ENCODE data around the gene SHB.

The SHB gene

GRCh38 chr9:37942621-37943344 is 126.2 kb downstream of the SHB start:
- H3K4me1 ChIP-seq (ENCODE audit: control insufficient read depth, insufficient read depth, low read length): no peaks in the 10 kb centered on the region
- H3K27me3 ChIP-seq (ENCODE audit: control insufficient read depth, insufficient read depth, low read length): no peaks in the 10 kb centered on the region
- no peaks in the 10 kb centered on the region for H3K9me3 ChIP-seq (ENCODE audit: control insufficient read depth, insufficient read depth, low read length)
- H3K9ac ChIP-seq (ENCODE audit: low read depth, low read length): no peak overlapping the region
- H3K36me3 ChIP-seq (ENCODE audit: control insufficient read depth, insufficient read depth, low read length): peaks cover 13% of the 10 kb centered on the region
- H3K4me3 ChIP-seq (ENCODE audit: low read depth, low read length): no peak overlapping the region

GRCh38 chr9:37941253-37941652 is 127.8 kb downstream of the SHB start:
- H3K4me3 ChIP-seq (ENCODE audit: low read depth, low read length): no peak overlapping the region
- no peaks in the 10 kb centered on the region for H3K36me3 ChIP-seq (ENCODE audit: control insufficient read depth, insufficient read depth, low read length)
- no peaks in the 10 kb centered on the region for H3K27me3 ChIP-seq (ENCODE audit: control insufficient read depth, insufficient read depth, low read length)
- no peaks in the 10 kb centered on the region for H3K9me3 ChIP-seq (ENCODE audit: control insufficient read depth, insufficient read depth, low read length)
- no peaks in the 10 kb centered on the region for H3K4me1 ChIP-seq (ENCODE audit: control insufficient read depth, insufficient read depth, low read length)
- H3K9ac ChIP-seq (ENCODE audit: low read depth, low read length): no peak overlapping the region

GRCh38 chr9:37939575-37940095 is 129.4 kb downstream of the SHB start:
- Histone ChIP-seq H3K9ac (ENCODE audit: low read depth, low read length) (no peak overlapping the region), H3K36me3 (ENCODE audit: control insufficient read depth, insufficient read depth, low read length) (no peaks in the 10 kb centered on the region), H3K4me3 (ENCODE audit: low read depth, low read length) (no peak overlapping the region), H3K27me3 (ENCODE audit: control insufficient read depth, insufficient read depth, low read length) (no peaks in the 10 kb centered on the region), H3K4me1 (ENCODE audit: control insufficient read depth, insufficient read depth, low read length) (no peaks in the 10 kb centered on the region), H3K9me3 (ENCODE audit: control insufficient read depth, insufficient read depth, low read length) (no peaks in the 10 kb centered on the region)

GRCh38 chr9:37938121-37938891 is 130.7 kb downstream of the SHB start:
- Histone ChIP-seq H3K9ac (ENCODE audit: low read depth, low read length) (peak overlapping the region; percentile 37), H3K4me3 (ENCODE audit: low read depth, low read length) (no peak overlapping the region), H3K4me1 (ENCODE audit: control insufficient read depth, insufficient read depth, low read length) (no peaks in the 10 kb centered on the region), H3K36me3 (ENCODE audit: control insufficient read depth, insufficient read depth, low read length) (no peaks in the 10 kb centered on the region), H3K27me3 (ENCODE audit: control insufficient read depth, insufficient read depth, low read length) (no peaks in the 10 kb centered on the region), H3K9me3 (ENCODE audit: control insufficient read depth, insufficient read depth, low read length) (no peaks in the 10 kb centered on the region)

- H3K9ac ChIP-seq (ENCODE audit: low read depth, low read length): no peak overlapping the region
- H3K9me3 ChIP-seq (ENCODE audit: control insufficient read depth, insufficient read depth, low read length): no peaks in the 10 kb centered on the region
- no peaks in the 10 kb centered on the region for H3K36me3 ChIP-seq (ENCODE audit: control insufficient read depth, insufficient read depth, low read length)
- no peaks in the 10 kb centered on the region for H3K4me1 ChIP-seq (ENCODE audit: control insufficient read depth, insufficient read depth, low read length)
- H3K4me3 ChIP-seq (ENCODE audit: low read depth, low read length): no peak overlapping the region
- no peaks in the 10 kb centered on the region for H3K27me3 ChIP-seq (ENCODE audit: control insufficient read depth, insufficient read depth, low read length)
These were observed 131.7 kb downstream of the SHB start for GRCh38 chr9:37937366-37937765.

- Histone ChIP-seq H3K4me1 (ENCODE audit: control insufficient read depth, insufficient read depth, low read length) (no peaks in the 10 kb centered on the region), H3K9me3 (ENCODE audit: control insufficient read depth, insufficient read depth, low read length) (no peaks in the 10 kb centered on the region), H3K4me3 (ENCODE audit: low read depth, low read length) (no peak overlapping the region), H3K36me3 (ENCODE audit: control insufficient read depth, insufficient read depth, low read length) (no peaks in the 10 kb centered on the region), H3K27me3 (ENCODE audit: control insufficient read depth, insufficient read depth, low read length) (no peaks in the 10 kb centered on the region), H3K9ac (ENCODE audit: low read depth, low read length) (no peak overlapping the region)
These were observed 132.1 kb downstream of the SHB start for GRCh38 chr9:37936965-37937364.

GRCh38 chr9:37936376-37936775 is 132.7 kb downstream of the SHB start:
- Histone ChIP-seq H3K9ac (ENCODE audit: low read depth, low read length) (no peak overlapping the region), H3K4me1 (ENCODE audit: control insufficient read depth, insufficient read depth, low read length) (no peaks in the 10 kb centered on the region), H3K36me3 (ENCODE audit: control insufficient read depth, insufficient read depth, low read length) (no peaks in the 10 kb centered on the region), H3K9me3 (ENCODE audit: control insufficient read depth, insufficient read depth, low read length) (no peaks in the 10 kb centered on the region), H3K4me3 (ENCODE audit: low read depth, low read length) (no peak overlapping the region), H3K27me3 (ENCODE audit: control insufficient read depth, insufficient read depth, low read length) (no peaks in the 10 kb centered on the region)

- no peaks in the 10 kb centered on the region for H3K27me3 ChIP-seq (ENCODE audit: control insufficient read depth, insufficient read depth, low read length)
- no peak overlapping the region for H3K4me3 ChIP-seq (ENCODE audit: low read depth, low read length)
- H3K9me3 ChIP-seq (ENCODE audit: control insufficient read depth, insufficient read depth, low read length): no peaks in the 10 kb centered on the region
- no peaks in the 10 kb centered on the region for H3K4me1 ChIP-seq (ENCODE audit: control insufficient read depth, insufficient read depth, low read length)
- H3K36me3 ChIP-seq (ENCODE audit: control insufficient read depth, insufficient read depth, low read length): no peaks in the 10 kb centered on the region
- no peak overlapping the region for H3K9ac ChIP-seq (ENCODE audit: low read depth, low read length)
These were observed 133.9 kb downstream of the SHB start for GRCh38 chr9:37935096-37935495.

- Histone ChIP-seq H3K4me3 (ENCODE audit: low read depth, low read length) (no peak overlapping the region), H3K9ac (ENCODE audit: low read depth, low read length) (no peak overlapping the region), H3K36me3 (ENCODE audit: control insufficient read depth, insufficient read depth, low read length) (peaks cover 4% of the 10 kb centered on the region), H3K4me1 (ENCODE audit: control insufficient read depth, insufficient read depth, low read length) (no peaks in the 10 kb centered on the region), H3K27me3 (ENCODE audit: control insufficient read depth, insufficient read depth, low read length) (no peaks in the 10 kb centered on the region), H3K9me3 (ENCODE audit: control insufficient read depth, insufficient read depth, low read length) (no peaks in the 10 kb centered on the region)
These were observed 137.4 kb downstream of the SHB start for GRCh38 chr9:37931592-37931991.

GRCh38 chr9:37929441-37929895 is 139.6 kb downstream of the SHB start:
- Histone ChIP-seq H3K9ac (ENCODE audit: low read depth, low read length) (no peak overlapping the region), H3K9me3 (ENCODE audit: control insufficient read depth, insufficient read depth, low read length) (no peaks in the 10 kb centered on the region), H3K27me3 (ENCODE audit: control insufficient read depth, insufficient read depth, low read length) (no peaks in the 10 kb centered on the region), H3K4me3 (ENCODE audit: low read depth, low read length) (no peak overlapping the region), H3K36me3 (ENCODE audit: control insufficient read depth, insufficient read depth, low read length) (peaks cover 4% of the 10 kb centered on the region), H3K4me1 (ENCODE audit: control insufficient read depth, insufficient read depth, low read length) (no peaks in the 10 kb centered on the region)

- H3K4me3 ChIP-seq (ENCODE audit: low read depth, low read length): no peak overlapping the region
- H3K9ac ChIP-seq (ENCODE audit: low read depth, low read length): no peak overlapping the region
- H3K27me3 ChIP-seq (ENCODE audit: control insufficient read depth, insufficient read depth, low read length): no peaks in the 10 kb centered on the region
- H3K36me3 ChIP-seq (ENCODE audit: control insufficient read depth, insufficient read depth, low read length): peaks cover 4% of the 10 kb centered on the region
- H3K9me3 ChIP-seq (ENCODE audit: control insufficient read depth, insufficient read depth, low read length): no peaks in the 10 kb centered on the region
- H3K4me1 ChIP-seq (ENCODE audit: control insufficient read depth, insufficient read depth, low read length): no peaks in the 10 kb centered on the region
These were observed 140.2 kb downstream of the SHB start for GRCh38 chr9:37928552-37929430.
